Esophagus squamous epithelium (tissue), 5 donors: Measurements from ENCODE around the gene PPP2R3B. TPM values are rescaled to one million over a fixed set of nuclear protein-coding genes. Genes with fewer than 3 reads are reported as not detected.
"Not testable (repeated sequence)": the region's sequence is repeated elsewhere in the genome, so short reads cannot be mapped to it uniquely, and the experiment has no call there.

Experiments used
- DNase-seq: peaks from one replicate; lab custom pipeline; 2025; lab: John Stamatoyannopoulos, UW
- H3K27ac ChIP-seq, 4 donors: fragments of 200-600 bp; sonication (generic); one replicate each; pipeline ENCODE4 v1.5.1; 2016 to 2019; ENCODE audit warnings: mild to moderate bottlenecking in 1 of 4
- H3K27me3 ChIP-seq, 4 donors: fragments of 200-600 bp; sonication (generic); 1 replicate in 3 of 4; 2 replicates in 1 of 4; pipeline versions ENCODE4 v1.5.1 to v1.6.0; 2017 to 2021; ENCODE audit warnings: antibody characterized with exemption in 1 of 4
- H3K36me3 ChIP-seq, 3 donors: fragments of 200-600 bp; sonication (generic); one replicate each; pipeline ENCODE4 v1.5.1; 2016 to 2019
- H3K4me1 ChIP-seq, 3 donors: fragments of 200-600 bp; sonication (generic); one replicate each; pipeline ENCODE4 v1.5.1; 2017 to 2019
- H3K4me3 ChIP-seq, 4 donors: fragments of 200-600 bp; sonication (generic); 1 replicate in 3 of 4; 2 replicates in 1 of 4; pipeline ENCODE4 v1.5.1; 2016 to 2019; ENCODE audit warnings: mild to moderate bottlenecking in 2 of 4, moderate library complexity in 1 of 4
- H3K9me3 ChIP-seq, 3 donors: fragments of 200-600 bp; sonication (generic); one replicate each; pipeline ENCODE4 v1.5.1; 2016 to 2019
- POLR2A ChIP-seq, 4 donors: fragments of 450-650 bp; IDR thresholded peaks; one replicate each; pipeline ENCODE4 v1.6.1; 2017; ENCODE audit warnings: antibody characterized with exemption in 4 of 4, mild to moderate bottlenecking in 4 of 4, moderate library complexity in 3 of 4
- WGBS, 2 donors: methylation state at CpG; one replicate each; pipeline ENCODE4 v1.1.5; 2018; 5-methylcytosine and 5-hydroxymethylcytosine counted together
- intact Hi-C: fragments of 100-400 bp; cut with DNase I; formaldehyde crosslinking; loops from one replicate; pipeline ENCODE4 v1.15.0; 2022
- total RNA-seq, 4 donors: library from RNA; depleted of rRNA; stranded (reverse); fragments of >200 nt; gene quantifications; one replicate each; pipeline ENCODE4 v1.1.0, GENCODE V29; 2016
- TF ChIP-seq, protein P1 (sequence below), 6 experiments: fragments of 450-650 bp in 4 of 6; fragments of 200-600 bp in 2 of 6; sonication (generic) in 2 of 6; IDR thresholded peaks; one replicate each; pipeline ENCODE4 v1.5.1; 2016 to 2019; ENCODE audit warnings: antibody characterized with exemption in 6 of 6, mild to moderate bottlenecking in 4 of 6, moderate library complexity in 4 of 6
- donor health status: DM: yes; HTN: yes; CAD: no.

PPP2R3B gene
- total RNA-seq, 4 donors from 2014 or later, result 7.9 to 26.1 (median 24.1) TPM

- Histone ChIP-seq H3K36me3 (no peaks in the 10 kb centered on the region), H3K27ac (peak overlapping the region; percentile 98 to 100 (median 100)), H3K9me3 (no peaks in the 10 kb centered on the region), H3K27me3 (no peaks in the 10 kb centered on the region), H3K4me3 (peak overlapping the region; percentile 78 to 98 (median 93)), H3K4me1 (peaks cover 6 to 18% (median 10%) of the 10 kb centered on the region in 3 donors)
- WGBS, 2 donors, result 2 to 3% methylated on average over 8 of the region's 57 CpGs
- TF ChIP-seq, protein P1, sequence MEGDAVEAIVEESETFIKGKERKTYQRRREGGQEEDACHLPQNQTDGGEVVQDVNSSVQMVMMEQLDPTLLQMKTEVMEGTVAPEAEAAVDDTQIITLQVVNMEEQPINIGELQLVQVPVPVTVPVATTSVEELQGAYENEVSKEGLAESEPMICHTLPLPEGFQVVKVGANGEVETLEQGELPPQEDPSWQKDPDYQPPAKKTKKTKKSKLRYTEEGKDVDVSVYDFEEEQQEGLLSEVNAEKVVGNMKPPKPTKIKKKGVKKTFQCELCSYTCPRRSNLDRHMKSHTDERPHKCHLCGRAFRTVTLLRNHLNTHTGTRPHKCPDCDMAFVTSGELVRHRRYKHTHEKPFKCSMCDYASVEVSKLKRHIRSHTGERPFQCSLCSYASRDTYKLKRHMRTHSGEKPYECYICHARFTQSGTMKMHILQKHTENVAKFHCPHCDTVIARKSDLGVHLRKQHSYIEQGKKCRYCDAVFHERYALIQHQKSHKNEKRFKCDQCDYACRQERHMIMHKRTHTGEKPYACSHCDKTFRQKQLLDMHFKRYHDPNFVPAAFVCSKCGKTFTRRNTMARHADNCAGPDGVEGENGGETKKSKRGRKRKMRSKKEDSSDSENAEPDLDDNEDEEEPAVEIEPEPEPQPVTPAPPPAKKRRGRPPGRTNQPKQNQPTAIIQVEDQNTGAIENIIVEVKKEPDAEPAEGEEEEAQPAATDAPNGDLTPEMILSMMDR (IDR thresholded peaks at IDR 0.05), result no peak
- no peak for TF ChIP-seq POLR2A (IDR thresholded peaks at IDR 0.05)
- no peak for DNase-seq
- intact Hi-C loops, result no loop called here
Observed at GRCh38 chrX:386239-386767, 404 bp downstream of the PPP2R3B start.

- WGBS, 2 donors, result 49 to 61% methylated on average over 12 of the region's 12 CpGs
- peak overlapping the region; percentile 78 to 98 (median 93) for H3K4me3 ChIP-seq
- intact Hi-C loops, result not testable (repeated sequence)
Observed at GRCh38 chrX:385736-386135, 971 bp downstream of the PPP2R3B start.

DNA sequence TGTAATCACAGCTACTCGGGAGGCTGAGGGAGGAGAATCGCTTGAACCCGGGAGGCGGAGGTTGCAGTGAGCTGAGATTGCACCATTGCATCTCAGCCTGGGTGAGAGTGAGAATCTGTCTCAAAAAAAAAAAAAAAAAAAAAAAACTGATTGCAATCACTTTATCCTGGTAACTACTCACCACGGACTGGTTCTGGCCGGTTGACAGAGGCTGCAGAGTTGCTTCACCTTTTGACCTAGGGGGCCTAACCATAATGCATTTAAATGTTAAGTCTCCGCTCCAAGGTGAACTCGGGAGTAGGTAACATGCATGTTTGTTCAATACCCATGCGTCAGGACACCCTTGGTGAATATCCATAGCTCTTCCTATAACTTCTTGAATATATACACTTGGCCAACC lies 1.8 kb downstream of the PPP2R3B start:
- 90 to 92% methylated on average over 9 of the region's 9 CpGs for WGBS, 2 donors
- DNase-seq, result no peak
- Histone ChIP-seq H3K4me1 (peaks cover 6 to 18% (median 10%) of the 10 kb centered on the region in 3 donors), H3K27ac (no peak overlapping the region), H3K36me3 (no peaks in the 10 kb centered on the region), H3K9me3 (no peaks in the 10 kb centered on the region), H3K27me3 (no peaks in the 10 kb centered on the region), H3K4me3 (no peak overlapping the region)
- intact Hi-C loops, result no loop called here
- no peak for TF ChIP-seq POLR2A (IDR thresholded peaks at IDR 0.05)

More at GRCh38 chrX:385736-386135, 971 bp downstream of the PPP2R3B start:
- not testable (repeated sequence) for H3K27me3 ChIP-seq, DNase-seq, H3K36me3 ChIP-seq, H3K9me3 ChIP-seq
- peak overlapping the region in 2 of 4 donors; percentile 99 to 100 for H3K27ac ChIP-seq
- peaks cover 6 to 18% (median 10%) of the 10 kb centered on the region in 3 donors for H3K4me1 ChIP-seq

- Histone ChIP-seq H3K27ac (no peak overlapping the region), H3K4me1 (peaks cover 10 to 25% (median 15%) of the 10 kb centered on the region in 3 donors), H3K36me3 (no peaks in the 10 kb centered on the region), H3K9me3 (no peaks in the 10 kb centered on the region), H3K4me3 (no peak overlapping the region), H3K27me3 (peaks cover 0 to 22% (median 0%) of the 10 kb centered on the region in 4 donors)
- DNase-seq, result no peak
- 62 to 75% methylated on average over 8 to 11 of the region's 13 CpGs for WGBS, 2 donors
- intact Hi-C loops, result no loop called here
- TF ChIP-seq POLR2A (IDR thresholded peaks at IDR 0.05), result no peak
- TF ChIP-seq, protein P1 (IDR thresholded peaks at IDR 0.05), result no peak
Observed at GRCh38 chrX:378443-378842, 8.3 kb downstream of the PPP2R3B start.

- H3K9me3 ChIP-seq, H3K4me3 ChIP-seq, H3K27ac ChIP-seq, H3K36me3 ChIP-seq, DNase-seq, intact Hi-C loops: not testable (repeated sequence)
- 96% methylated on average over 4 of the region's 16 CpGs; no CpG with 5 or more reads in 1 of the 2 donors for WGBS, 2 donors
- Histone ChIP-seq H3K4me1 (peaks cover 17 to 42% (median 23%) of the 10 kb centered on the region in 3 donors), H3K27me3 (peaks cover 0 to 44% (median 0%) of the 10 kb centered on the region in 4 donors)
Observed at GRCh38 chrX:376206-376605, 10.5 kb downstream of the PPP2R3B start.

DNA sequence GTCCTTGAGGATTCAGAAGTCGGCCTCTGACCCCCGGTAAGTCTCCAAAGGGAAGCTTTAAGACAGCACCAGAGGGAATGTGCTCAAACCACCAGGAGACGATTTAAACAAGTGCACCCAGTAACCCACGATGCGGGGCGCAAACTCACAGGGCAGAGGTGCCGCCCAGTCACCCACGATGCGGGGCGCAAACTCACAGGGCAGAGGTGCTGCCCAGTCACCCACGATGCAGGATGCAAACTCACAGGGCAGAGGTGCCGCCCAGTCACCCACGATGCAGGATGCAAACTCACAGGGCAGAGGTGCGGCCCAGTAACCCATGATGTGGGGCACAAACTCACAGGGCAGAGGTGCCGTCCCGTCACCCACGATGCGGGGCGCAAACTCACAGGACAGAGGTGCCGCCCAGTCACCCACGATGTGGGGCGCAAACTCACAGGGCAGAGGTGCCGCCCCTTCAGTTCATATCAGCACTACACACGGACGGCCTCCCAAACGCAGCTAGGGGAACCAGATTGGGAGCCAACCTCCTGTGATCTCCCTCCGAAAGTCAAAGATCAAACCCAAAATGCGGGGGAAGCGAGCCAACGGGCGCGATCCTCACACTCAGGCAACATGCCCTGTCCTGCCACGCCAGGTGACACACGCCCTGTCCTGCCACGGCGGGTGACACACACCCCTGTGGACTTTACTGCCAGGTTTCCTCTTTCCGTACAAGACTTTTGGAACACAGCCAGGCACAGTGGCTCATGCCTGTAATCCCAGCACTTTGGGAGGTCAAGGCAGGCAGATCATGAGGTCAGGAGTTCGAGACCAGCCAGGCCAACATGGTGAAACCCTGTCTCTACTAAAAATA lies 11.3 kb downstream of the PPP2R3B start:
- H3K4me3 ChIP-seq, result no peak overlapping the region
- no peaks in the 10 kb centered on the region for H3K9me3 ChIP-seq
- H3K27me3 ChIP-seq, result peaks cover 0 to 50% (median 0%) of the 10 kb centered on the region in 4 donors
- no peak for DNase-seq
- no peaks in the 10 kb centered on the region for H3K36me3 ChIP-seq
- 57% methylated on average over 21 of the region's 38 CpGs; no CpG with 5 or more reads in 1 of the 2 donors for WGBS, 2 donors
- H3K27ac ChIP-seq, result peak overlapping the region in 1 of 4 donors; percentile 42
- intact Hi-C loops, result no loop called here
- peaks cover 17 to 42% (median 23%) of the 10 kb centered on the region in 3 donors for H3K4me1 ChIP-seq
- TF ChIP-seq, protein P1 (IDR thresholded peaks at IDR 0.05), result no peak
- TF ChIP-seq POLR2A (IDR thresholded peaks at IDR 0.05), result no peak
